K562 (cell line): ENCODE results near the gene FKBP2. TPM values are rescaled to one million over a fixed set of nuclear protein-coding genes. Genes with fewer than 3 reads are reported as not detected.

Experiments
- BACH1 ChIP-seq: fragments of 200-800 bp; sonication (Bioruptor generic); IDR thresholded peaks from 2 replicates; pipeline ENCODE4 v1.6.1; 2016; ENCODE audit warnings: missing genetic modification characterization, missing compliant biosample characterization
- BRCA1 ChIP-seq, 2 experiments: fragments of 450-650 bp in 1 of 2; sonication (generic) in 1 of 2; formaldehyde crosslinking in 1 of 2; IDR thresholded peaks; 2 replicates each; pipeline versions ENCODE4 v1.5.0 to v1.6.1; 2017 to 2020; ENCODE audit warnings: mild to moderate bottlenecking in 1 of 2, missing genetic modification reagents in 1 of 2
- CBX5 ChIP-seq: IDR thresholded peaks from 2 replicates; pipeline ENCODE4 v1.6.1; 2014; ENCODE audit warnings: low read depth, borderline replicate concordance
- CBX8 ChIP-seq: fragments of 200-600 bp; sonication (generic); IDR thresholded peaks from 2 replicates; pipeline ENCODE4 v1.6.1; 2012; ENCODE audit warnings: borderline replicate concordance, mixed run types, low read depth, mild to moderate bottlenecking, moderate library complexity, mixed read lengths, low read length, control low read depth, inconsistent platforms; ENCODE audit not compliant: poor library complexity, severe bottlenecking; ENCODE audit errors: extremely low read depth
- CUX1 ChIP-seq: fragments of 200-800 bp; sonication (Bioruptor generic); IDR thresholded peaks from 2 replicates; pipeline ENCODE4 v1.6.1; 2016; ENCODE audit warnings: missing genetic modification characterization, missing compliant biosample characterization
- CXXC5 ChIP-seq: fragments of 250-450 bp; sonication (Bioruptor Pico); IDR thresholded peaks from 2 replicates; pipeline ENCODE4 v1.8.0; 2022; ENCODE audit warnings: inconsistent platforms, mild to moderate bottlenecking, moderate library complexity
- DMBX1 ChIP-seq: fragments of 250-450 bp; sonication (Bioruptor Pico); IDR thresholded peaks from 2 replicates; pipeline ENCODE4 v1.8.0; 2022; ENCODE audit warnings: inconsistent platforms, mild to moderate bottlenecking, moderate library complexity, borderline replicate concordance
- HIVEP1 ChIP-seq: fragments of 250-450 bp; sonication (Bioruptor Pico); IDR thresholded peaks from 2 replicates; pipeline ENCODE4 v1.4.0; 2020; ENCODE audit warnings: mild to moderate bottlenecking
- MBD2 ChIP-seq: sonication (generic); IDR thresholded peaks from 2 replicates; pipeline ENCODE4 v1.6.1; 2016; ENCODE audit warnings: low read depth, borderline replicate concordance
- OTX1 ChIP-seq: fragments of 450-650 bp; formaldehyde crosslinking; IDR thresholded peaks from 2 replicates; pipeline ENCODE4 v1.4.0; 2022; ENCODE audit warnings: mild to moderate bottlenecking
- POLR2G ChIP-seq: fragments of 200-400 bp; formaldehyde crosslinking; IDR thresholded peaks from 2 replicates; pipeline ENCODE4 v1.6.1; 2017; ENCODE audit warnings: low read depth, mild to moderate bottlenecking, antibody characterized with exemption, low read length, moderate library complexity
- SIN3A ChIP-seq, 2 experiments: fragments of 150-350 bp in 1 of 2; IDR thresholded peaks; 2 replicates each; pipeline ENCODE4 v1.6.1; 2011 to 2016; ENCODE audit warnings: borderline replicate concordance in 2 of 2, low read depth in 2 of 2, low read length in 2 of 2, mild to moderate bottlenecking in 2 of 2, moderate library complexity in 2 of 2; ENCODE audit not compliant: control insufficient read depth in 1 of 2
- XRCC5 ChIP-seq: fragments of 200-400 bp; formaldehyde crosslinking; IDR thresholded peaks from 2 replicates; pipeline ENCODE4 v1.6.1; 2017; ENCODE audit warnings: low read depth, mild to moderate bottlenecking, low read length
- ZFP30 ChIP-seq: fragments of 250-450 bp; sonication (Bioruptor Pico); IDR thresholded peaks from 2 replicates; pipeline ENCODE4 v1.8.0; 2022; ENCODE audit warnings: moderate library complexity, mild to moderate bottlenecking, inconsistent platforms, borderline replicate concordance
- ZNF609 ChIP-seq: sonication (generic); formaldehyde crosslinking; IDR thresholded peaks from 2 replicates; pipeline ENCODE4 v1.8.1; 2023; ENCODE audit warnings: missing genetic modification reagents, mild to moderate bottlenecking, borderline replicate concordance
- polyA plus RNA-seq, 8 experiments: library from polyadenylated mRNA; depleted of rRNA in 4 of 8; stranded (reverse) in 5 of 8; unstranded in 3 of 8; fragments of >200 nt; fragmentation: Nextera tagmentation in 2 of 8; fragmentation: Illumina TruSeq in 1 of 8; extraction: Ambion mirVana in 2 of 8; extraction: Trizol in 1 of 8; gene quantifications; 2 replicates each; pipeline versions ENCODE4 v1.2.1 to v1.2.3, GENCODE V29; 2011 to 2014; ENCODE audit warnings: inconsistent platforms in 1 of 8, missing spikeins in 1 of 8
- total RNA-seq, 7 experiments: library from RNA; depleted of rRNA in 6 of 7; stranded (reverse); fragments of >200 nt in 6 of 7; fragmentation: Illumina TruSeq in 2 of 7; extraction: Trizol in 2 of 7; gene quantifications; 2 replicates each; pipeline versions ENCODE4 v1.2.1 to v1.2.3, GENCODE V29; 2011 to 2021; ENCODE audit warnings: low replicate concordance in 1 of 7

FKBP2 gene
- total and polyA plus RNA-seq, 9 of the 15 experiments (the other 6 are each of a cell fraction or from before 2014, with no cell fraction given), result 3.5 to 151 (median 58.1) TPM

GRCh38 chr11:64268025-64268892 is 27.4 kb downstream of the FKBP2 start (continued):
- TF ChIP-seq ZNF609, result 0 out of 2 replicates have a peak, but pooled peaks have one; percentile 19
- TF ChIP-seq POLR2G, result no peak; the same call in 1 of the 2 replicates
- TF ChIP-seq SIN3A (IDR thresholded peaks at IDR 0.05; ENCODE audit: borderline replicate concordance in 2 of 2, control insufficient read depth in 1 of 2, low read depth in 2 of 2, low read length in 2 of 2), result no peak
- TF ChIP-seq MBD2, result no peak
- TF ChIP-seq XRCC5, result no peak
- TF ChIP-seq BACH1, result no peak
- TF ChIP-seq DMBX1 (CRISPR knock-in tag), result no peak
- TF ChIP-seq HIVEP1 (CRISPR knock-in tag), result no peak
- TF ChIP-seq CUX1 (CRISPR knock-in tag), result 0 out of 2 replicates have a peak, but pooled peaks have one; percentile 32
- no peak for TF ChIP-seq OTX1
- no peak for TF ChIP-seq CBX8
- no peak for TF ChIP-seq CBX5
- no peak; the same call in 1 of the 2 replicates for TF ChIP-seq CXXC5 (CRISPR knock-in tag)
- no peak for TF ChIP-seq ZFP30 (CRISPR knock-in tag)
- no peak for TF ChIP-seq BRCA1 (IDR thresholded peaks at IDR 0.05)
- TF ChIP-seq BRCA1 (CRISPR knock-in tag; IDR thresholded peaks at IDR 0.05), result 0 out of 2 replicates have a peak, but pooled peaks have one; percentile 37
